Lower leg skin (tissue), 3 donors: ENCODE data around the gene ARHGDIG.

Experiments used
- CTCF ChIP-seq, 3 donors: fragments of 450-650 bp; IDR thresholded peaks; one replicate each; pipeline ENCODE4 v1.5.1; 2016; ENCODE audit warnings: antibody characterized with exemption in 3 of 3, mild to moderate bottlenecking in 3 of 3, moderate library complexity in 2 of 3
- POLR2A ChIP-seq, 2 donors: fragments of 450-650 bp; IDR thresholded peaks; one replicate each; pipeline ENCODE4 v1.6.1; 2016 to 2017; ENCODE audit warnings: antibody characterized with exemption in 2 of 2, mild to moderate bottlenecking in 1 of 2, moderate library complexity in 1 of 2

- TF ChIP-seq CTCF (IDR thresholded peaks at IDR 0.05) (no peak), POLR2A (IDR thresholded peaks at IDR 0.05) (no peak)
Observed at GRCh38 chr16:296806-297510, 16.6 kb downstream of the ARHGDIG start.
